GM06990 (cell line): ENCODE measurements around the gene OPN1SW.

ENCODE experiments used
- DNase-seq: peaks from one replicate; pipeline ENCODE4 v3.0.0-alpha.2; 2011; ENCODE audit not compliant: insufficient read length; ENCODE audit errors: extremely low read depth
- H3K27me3 ChIP-seq: replicated peaks from 2 replicates; pipeline ENCODE4 v1.6.0; 2011; ENCODE audit warnings: low read length; ENCODE audit not compliant: control insufficient read depth, insufficient read depth
- H3K36me3 ChIP-seq: 2 replicates; pipeline ENCODE4 v1.5.1; 2011; ENCODE audit warnings: low read length; ENCODE audit not compliant: control insufficient read depth, insufficient read depth
- H3K4me3 ChIP-seq: replicated peaks from 2 replicates; pipeline ENCODE4 v1.5.1; 2011; ENCODE audit warnings: low read depth, mild to moderate bottlenecking, control low read depth, low read length
- CTCF ChIP-seq: IDR thresholded peaks from 2 replicates; pipeline ENCODE4 v1.5.1; 2011; ENCODE audit warnings: low read length, control low read depth, mild to moderate bottlenecking, inconsistent platforms; ENCODE audit not compliant: insufficient read depth, poor library complexity, severe bottlenecking

OPN1SW gene

GRCh38 chr7:128788446-128789412 is 13.1 kb upstream of the OPN1SW start:
- Histone ChIP-seq H3K4me3 (no peak overlapping the region), H3K27me3 (no peaks in the 10 kb centered on the region; the same call in none of the 2 replicates)
- no peak for DNase-seq

GRCh38 chr7:128785738-128786137 is 10.1 kb upstream of the OPN1SW start:
- H3K36me3 ChIP-seq: no peaks in the 10 kb centered on the region
- TF ChIP-seq CTCF: no peak
- H3K27me3 ChIP-seq: no peaks in the 10 kb centered on the region; the same call in none of the 2 replicates
- no peak overlapping the region for H3K4me3 ChIP-seq
- no peak for DNase-seq

More at GRCh38 chr7:128788446-128789412, 13.1 kb upstream of the OPN1SW start:
- no peaks in the 10 kb centered on the region for H3K36me3 ChIP-seq
- TF ChIP-seq CTCF: no peak

GRCh38 chr7:128783143-128783861 is 7.7 kb upstream of the OPN1SW start:
- TF ChIP-seq CTCF: no peak
- Histone ChIP-seq H3K27me3 (no peaks in the 10 kb centered on the region), H3K36me3 (no peaks in the 10 kb centered on the region), H3K4me3 (no peak overlapping the region)
- DNase-seq: peak; percentile 65

- Histone ChIP-seq H3K36me3 (no peaks in the 10 kb centered on the region), H3K4me3 (no peak overlapping the region), H3K27me3 (no peaks in the 10 kb centered on the region)
- no peak for DNase-seq
- no peak for TF ChIP-seq CTCF
Observed at GRCh38 chr7:128781851-128782250, 6.3 kb upstream of the OPN1SW start.

- TF ChIP-seq CTCF: no peak
- no peak for DNase-seq
- Histone ChIP-seq H3K27me3 (no peaks in the 10 kb centered on the region), H3K36me3 (no peaks in the 10 kb centered on the region), H3K4me3 (no peak overlapping the region)
Observed at GRCh38 chr7:128781126-128781525, 5.5 kb upstream of the OPN1SW start.
